ENCODE measurements around the gene C6orf118.

Gene C6orf118

GRCh38 chr6:165244524-165245247 is 64.7 kb downstream of the C6orf118 start:
- DNase-seq (ENCODE audit: low read depth), result no peak

- no peak for DNase-seq (ENCODE audit: low read depth)
These were observed 65.6 kb downstream of the C6orf118 start for GRCh38 chr6:165243801-165244200.

GRCh38 chr6:165236326-165236725 is 73.1 kb downstream of the C6orf118 start:
- no peak for DNase-seq (ENCODE audit: low read depth)

- no peak for DNase-seq (ENCODE audit: low read depth)
These were observed 76.5 kb downstream of the C6orf118 start for GRCh38 chr6:165232731-165233488.

- no peak for DNase-seq (ENCODE audit: low read depth)
These were observed 77.5 kb downstream of the C6orf118 start for GRCh38 chr6:165231581-165232561.

GRCh38 chr6:165231177-165231576 is 78.2 kb downstream of the C6orf118 start:
- DNase-seq (ENCODE audit: low read depth), result no peak
